ENCODE results near the gene DUSP14.
"Not testable (repeated sequence)": the region's sequence is repeated elsewhere in the genome, so short reads cannot be mapped to it uniquely, and the experiment has no call there.

DUSP14 gene

GRCh38 chr17:37485938-37486570 lies 3.6 kb upstream of the DUSP14 start:
- no peak for DNase-seq

- DNase-seq: peak; percentile 98
Observed at GRCh38 chr17:37488009-37488604, 1.6 kb upstream of the DUSP14 start.

GRCh38 chr17:37488607-37489196 lies 989 bp upstream of the DUSP14 start:
- DNase-seq: peak; percentile 94

- peak; percentile 47 for DNase-seq
Observed at GRCh38 chr17:37490022-37490587, 414 bp downstream of the DUSP14 start.

- peak; percentile 91 for DNase-seq
Observed at GRCh38 chr17:37490638-37491614, 1.2 kb downstream of the DUSP14 start.

- no peak for DNase-seq
Observed at GRCh38 chr17:37492167-37492566, 2.5 kb downstream of the DUSP14 start.

GRCh38 chr17:37493249-37494027 lies 3.7 kb downstream of the DUSP14 start:
- DNase-seq: peak; percentile 98

GRCh38 chr17:37494401-37494831 lies 4.7 kb downstream of the DUSP14 start:
- no peak for DNase-seq

GRCh38 chr17:37494971-37495370 lies 5.3 kb downstream of the DUSP14 start:
- no peak for DNase-seq

GRCh38 chr17:37500378-37500777 lies 10.7 kb downstream of the DUSP14 start:
- no peak for DNase-seq

- DNase-seq: no peak
Observed at GRCh38 chr17:37502009-37502936, 12.6 kb downstream of the DUSP14 start.

- DNase-seq: no peak
Observed at GRCh38 chr17:37503148-37503547, 13.5 kb downstream of the DUSP14 start.

GRCh38 chr17:37505333-37505732 lies 15.6 kb downstream of the DUSP14 start:
- DNase-seq: no peak

- DNase-seq: no peak
Observed at GRCh38 chr17:37506678-37507077, 17.0 kb downstream of the DUSP14 start.

GRCh38 chr17:37507111-37507510 lies 17.4 kb downstream of the DUSP14 start:
- DNase-seq: no peak

GRCh38 chr17:37510056-37510455 lies 20.4 kb downstream of the DUSP14 start:
- DNase-seq: no peak

- not testable (repeated sequence) for DNase-seq
Observed at GRCh38 chr17:37511642-37512041, 22.0 kb downstream of the DUSP14 start.

GRCh38 chr17:37512442-37513068 lies 22.9 kb downstream of the DUSP14 start:
- DNase-seq: no peak

- DNase-seq: no peak
Observed at GRCh38 chr17:37513711-37514110, 24.0 kb downstream of the DUSP14 start.

GRCh38 chr17:37516127-37516571 lies 26.5 kb downstream of the DUSP14 start:
- peak; percentile 67 for DNase-seq
